ENCODE results near the gene ERGIC1.

DNA sequence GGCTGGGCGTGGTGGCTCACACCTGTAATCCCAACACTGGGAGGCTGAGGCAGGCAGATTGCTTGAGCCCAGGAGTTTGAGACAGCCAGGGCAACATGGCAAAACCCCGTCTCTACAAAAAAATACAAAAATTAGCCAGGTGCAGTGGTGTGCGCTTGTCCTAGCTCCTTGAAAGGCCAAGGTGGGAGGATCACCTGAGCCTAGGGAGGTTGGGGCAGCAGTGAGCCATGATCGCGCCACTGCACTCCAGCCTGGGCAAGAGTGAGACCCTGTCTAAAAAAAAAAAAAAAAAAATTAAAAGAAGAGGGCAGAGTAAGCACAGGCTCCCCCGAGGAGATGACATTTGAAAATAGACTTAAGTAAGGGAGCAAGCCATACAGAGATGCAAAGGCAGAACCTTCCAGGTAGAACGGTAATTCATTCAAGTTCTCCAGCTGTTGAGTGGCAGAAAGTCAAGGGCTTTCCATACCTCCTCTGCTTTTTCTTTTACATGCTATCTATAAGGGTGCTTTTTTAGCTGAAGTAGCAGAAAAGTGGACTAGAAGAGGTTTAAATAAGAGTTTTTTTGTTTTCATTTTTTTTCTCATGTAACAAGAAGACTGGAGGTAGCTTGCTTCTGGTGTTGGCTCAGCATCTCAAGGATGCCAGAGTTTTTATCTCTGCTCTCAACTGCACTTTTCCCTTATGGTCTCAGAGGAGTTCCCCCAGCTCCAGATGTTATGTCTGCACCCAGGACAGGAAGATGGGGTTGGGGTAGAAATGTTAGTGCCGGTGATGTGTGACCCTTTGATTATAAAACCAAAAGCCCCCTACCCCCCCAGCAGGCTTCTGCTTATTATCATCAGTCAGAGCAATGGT is 40.8 kb downstream of the ERGIC1 start:
- TF ChIP-seq CTCF (IDR thresholded peaks at IDR 0.05) (no peak), POLR2A (IDR thresholded peaks at IDR 0.05) (no peak)

All from adrenal gland (tissue), 5 donors.